Liver (tissue), 9 donors: ENCODE data around the gene POLD3. TPM values are rescaled to one million over a fixed set of nuclear protein-coding genes. Genes with fewer than 3 reads are reported as not detected.

Experiments used
- DNase-seq: peaks from one replicate; pipeline ENCODE4 v3.0.0-alpha.2; 2017; ENCODE audit warnings: low spot score
- H3K27ac ChIP-seq, 2 donors: one replicate each; pipeline ENCODE4 v1.7.0; 2013; ENCODE audit warnings: inconsistent platforms in 2 of 2, low read length in 2 of 2, control low read depth in 1 of 2, low read depth in 1 of 2, mild to moderate bottlenecking in 1 of 2
- H3K27me3 ChIP-seq, 4 donors: one replicate each; pipeline versions ENCODE4 v1.6.1 to v1.7.0; 2013; ENCODE audit warnings: low read length in 3 of 4, inconsistent platforms in 1 of 4, mild to moderate bottlenecking in 1 of 4, moderate library complexity in 1 of 4; ENCODE audit not compliant: control insufficient read depth in 4 of 4, insufficient read depth in 4 of 4
- H3K36me3 ChIP-seq, 4 donors: one replicate each; pipeline versions ENCODE4 v1.6.1 to v1.7.0; 2013; ENCODE audit warnings: low read length in 3 of 4, mild to moderate bottlenecking in 3 of 4, low read depth in 1 of 4, moderate library complexity in 1 of 4; ENCODE audit not compliant: control insufficient read depth in 4 of 4, insufficient read depth in 3 of 4
- H3K4me1 ChIP-seq, 4 donors: one replicate each; pipeline versions ENCODE4 v1.6.1 to v1.7.0; 2013; ENCODE audit warnings: low read length in 3 of 4, mild to moderate bottlenecking in 3 of 4, moderate library complexity in 1 of 4; ENCODE audit not compliant: control insufficient read depth in 4 of 4, insufficient read depth in 4 of 4
- H3K4me3 ChIP-seq, 3 donors: one replicate each; pipeline versions ENCODE4 v1.6.1 to v1.7.0; 2013; ENCODE audit warnings: low read length in 3 of 3, control low read depth in 1 of 3, low read depth in 1 of 3, mild to moderate bottlenecking in 1 of 3
- H3K9ac ChIP-seq, 2 donors: one replicate each; pipeline ENCODE4 v1.7.0; 2013; ENCODE audit warnings: low read length in 2 of 2, mild to moderate bottlenecking in 2 of 2, moderate library complexity in 2 of 2, control low read depth in 1 of 2, low read depth in 1 of 2
- H3K9me3 ChIP-seq, 4 donors: one replicate each; pipeline versions ENCODE4 v1.6.1 to v1.7.0; 2013; ENCODE audit warnings: low read length in 3 of 4; ENCODE audit not compliant: control insufficient read depth in 4 of 4
- ATF3 ChIP-seq: IDR thresholded peaks from 2 replicates; pipeline ENCODE4 v1.6.1; 2016; ENCODE audit warnings: antibody characterized with exemption
- CTCF ChIP-seq: fragments of 150-350 bp; IDR thresholded peaks from 2 replicates; pipeline ENCODE4 v1.5.1; 2017; ENCODE audit warnings: improper control_type of control experiment, low read depth, low read length; ENCODE audit not compliant: missing input control
- EGR1 ChIP-seq, 2 donors: IDR thresholded peaks; 2 replicates each; pipeline ENCODE4 v1.6.1; 2016 to 2018; ENCODE audit warnings: antibody characterized with exemption in 2 of 2, low read depth in 2 of 2
- FOXA1 ChIP-seq: IDR thresholded peaks from 2 replicates; pipeline ENCODE4 v1.6.1; 2016; ENCODE audit warnings: antibody characterized with exemption
- FOXA2 ChIP-seq: IDR thresholded peaks from 2 replicates; pipeline ENCODE4 v1.6.1; 2016; ENCODE audit warnings: antibody characterized with exemption
- GABPA ChIP-seq, 2 donors: IDR thresholded peaks in 1 of 2; conservative IDR thresholded peaks in 1 of 2; 2 replicates each; pipeline ENCODE4 v1.6.1; 2016; ENCODE audit warnings: antibody characterized with exemption in 2 of 2, mild to moderate bottlenecking in 1 of 2, moderate library complexity in 1 of 2
- HNF4A ChIP-seq, 2 donors: conservative IDR thresholded peaks; 2 replicates each; pipeline ENCODE4 v1.6.1; 2016; ENCODE audit warnings: antibody characterized with exemption in 2 of 2, mild to moderate bottlenecking in 2 of 2
- HNF4G ChIP-seq: IDR thresholded peaks from 2 replicates; pipeline ENCODE4 v1.6.1; 2016; ENCODE audit warnings: antibody characterized with exemption
- JUND ChIP-seq, 2 donors: IDR thresholded peaks; 2 replicates each; pipeline ENCODE4 v1.6.1; 2016; ENCODE audit warnings: antibody characterized with exemption in 2 of 2
- MAX ChIP-seq: IDR thresholded peaks from 2 replicates; pipeline ENCODE4 v1.6.1; 2016; ENCODE audit warnings: antibody characterized with exemption
- RAD21 ChIP-seq, 2 donors: IDR thresholded peaks; 2 replicates each; pipeline ENCODE4 v1.6.1; 2016; ENCODE audit warnings: antibody characterized with exemption in 2 of 2, mild to moderate bottlenecking in 2 of 2
- REST ChIP-seq: IDR thresholded peaks from 2 replicates; pipeline ENCODE4 v1.6.1; 2016; ENCODE audit warnings: antibody characterized with exemption, mild to moderate bottlenecking
- YY1 ChIP-seq: IDR thresholded peaks from 2 replicates; pipeline ENCODE4 v1.6.1; 2016; ENCODE audit warnings: antibody characterized with exemption, mild to moderate bottlenecking
- WGBS: extraction: QIAGEN DNeasy Blood & Tissue Kit; methylation state at CpG from one replicate; pipeline ENCODE4 v1.1.7; 2013; 5-methylcytosine and 5-hydroxymethylcytosine counted together
- polyA plus RNA-seq, 2 donors: library from polyadenylated mRNA; stranded (reverse) in 1 of 2; unstranded in 1 of 2; fragments of 200-250 nt in 1 of 2; fragments of >200 nt in 1 of 2; fragmentation: Nextera tagmentation in 1 of 2; extraction: Ambion mirVana in 1 of 2; gene quantifications; one replicate each; pipeline versions ENCODE4 v1.2.1 to v1.2.3, GENCODE V29; 2013 to 2015
- total RNA-seq, 2 donors: library from RNA; depleted of rRNA; stranded (reverse); fragments of >200 nt; gene quantifications; one replicate each; pipeline ENCODE4 v1.2.3, GENCODE V29; 2014
- donor health status: healthy.
- donor health status: healthy.
- donor health status: healthy.
- donor health status: healthy.
- donor health status: healthy.

POLD3 gene
- total and polyA plus RNA-seq, 4 donors: 3.0 to 8.3 (median 5.0) TPM

GRCh38 chr11:74642912-74643311, 50.5 kb downstream of the POLD3 start:
- H3K9me3 ChIP-seq: no peaks in the 10 kb centered on the region
- no peaks in the 10 kb centered on the region for H3K27me3 ChIP-seq
- H3K27ac ChIP-seq: no peak overlapping the region
- H3K4me3 ChIP-seq: no peak overlapping the region
- no peak for TF ChIP-seq MAX
- TF ChIP-seq FOXA1: no peak
- TF ChIP-seq HNF4A (conservative IDR thresholded peaks at IDR 0.05): no peak
- no peak for TF ChIP-seq HNF4G
- no peak for TF ChIP-seq YY1
- TF ChIP-seq JUND (IDR thresholded peaks at IDR 0.05): no peak
- TF ChIP-seq ATF3: no peak
- no peak for TF ChIP-seq FOXA2
- H3K4me1 ChIP-seq: peaks cover 0 to 4% (median 2%) of the 10 kb centered on the region in 4 donors
- no peak overlapping the region for H3K9ac ChIP-seq
- WGBS: 94% methylated on average over 5 of the region's 5 CpGs
- DNase-seq: no peak
- H3K36me3 ChIP-seq: peaks cover 4 to 12% (median 10%) of the 10 kb centered on the region in 4 donors

GRCh38 chr11:74644081-74644480, 51.7 kb downstream of the POLD3 start:
- no peak for DNase-seq
- Histone ChIP-seq H3K9me3 (no peaks in the 10 kb centered on the region), H3K36me3 (peaks cover 4 to 12% (median 10%) of the 10 kb centered on the region in 4 donors), H3K27ac (no peak overlapping the region), H3K27me3 (no peaks in the 10 kb centered on the region), H3K4me3 (no peak overlapping the region), H3K4me1 (peaks cover 0 to 10% (median 4%) of the 10 kb centered on the region in 4 donors), H3K9ac (no peak overlapping the region)
- 97% methylated on average over 4 of the region's 4 CpGs for WGBS
- TF ChIP-seq MAX (no peak), RAD21 (IDR thresholded peaks at IDR 0.05) (no peak), CTCF (no peak), EGR1 (IDR thresholded peaks at IDR 0.05; ENCODE audit: low read depth in 2 of 2) (no peak), ATF3 (no peak), FOXA1 (no peak), REST (no peak), JUND (IDR thresholded peaks at IDR 0.05) (no peak), GABPA (IDR thresholded peaks at IDR 0.05 in 1 of 2, conservative IDR thresholded peaks at IDR 0.05 in 1 of 2) (no peak), FOXA2 (no peak)
